K562 (cell line): ENCODE results near the gene ANO8. TPM values are rescaled to one million over a fixed set of nuclear protein-coding genes. Genes with fewer than 3 reads are reported as not detected.

Source experiments
- BHLHE40 ChIP-seq: IDR thresholded peaks from 2 replicates; pipeline ENCODE4 v1.6.1; 2011; ENCODE audit warnings: low read length, improper control_type of control experiment
- FOXP4 ChIP-seq: sonication (generic); formaldehyde crosslinking; IDR thresholded peaks from 2 replicates; pipeline ENCODE4 v1.8.0; 2022; ENCODE audit warnings: mild to moderate bottlenecking, missing genetic modification reagents, borderline replicate concordance
- FUS ChIP-seq: fragments of 200-400 bp; formaldehyde crosslinking; optimal IDR thresholded peaks from 2 replicates; pipeline ENCODE3; 2017; ENCODE audit warnings: low read depth, low read length
- HDGF ChIP-seq: fragments of 450-650 bp; IDR thresholded peaks from 2 replicates; pipeline ENCODE4 v1.6.1; 2016
- KLF1 ChIP-seq: fragments of 450-650 bp; IDR thresholded peaks from 2 replicates; pipeline ENCODE4 v1.6.1; 2016; ENCODE audit warnings: missing genetic modification characterization, missing compliant biosample characterization
- NCOA4 ChIP-seq: fragments of 450-650 bp; IDR thresholded peaks from 2 replicates; pipeline ENCODE4 v1.6.1; 2018; ENCODE audit warnings: mild to moderate bottlenecking; ENCODE audit not compliant: partially characterized antibody
- NR1H2 ChIP-seq: sonication (generic); formaldehyde crosslinking; IDR thresholded peaks from 2 replicates; pipeline ENCODE4 v1.4.0; 2020; ENCODE audit warnings: mild to moderate bottlenecking, missing genetic modification reagents
- NR4A1 ChIP-seq, 2 experiments: fragments of 250-450 bp in 1 of 2; fragments of 450-650 bp in 1 of 2; sonication (Bioruptor Pico) in 1 of 2; IDR thresholded peaks; 2 replicates each; pipeline versions ENCODE4 v1.4.0 to v1.6.1; 2016 to 2020; ENCODE audit warnings: mild to moderate bottlenecking in 2 of 2, missing compliant biosample characterization in 1 of 2, missing genetic modification characterization in 1 of 2, moderate library complexity in 1 of 2
- POLR2H ChIP-seq: IDR thresholded peaks from 2 replicates; pipeline ENCODE4 v1.6.1; 2016; ENCODE audit warnings: missing genetic modification characterization, low read depth, mild to moderate bottlenecking, control low read depth, missing compliant biosample characterization, moderate library complexity
- RB1 ChIP-seq: fragments of 450-650 bp; IDR thresholded peaks from 2 replicates; pipeline ENCODE4 v1.6.1; 2017; ENCODE audit warnings: low read depth, mild to moderate bottlenecking
- TCF15 ChIP-seq: fragments of 250-450 bp; sonication (Bioruptor Pico); IDR thresholded peaks from 2 replicates; pipeline ENCODE4 v1.8.0; 2022; ENCODE audit warnings: moderate library complexity, mild to moderate bottlenecking, inconsistent platforms
- XRCC4 ChIP-seq: IDR thresholded peaks from one replicate; pipeline ENCODE4 v1.6.1; 2011; ENCODE audit not compliant: insufficient read depth, insufficient read length; ENCODE audit errors: extremely low read depth
- YY1 ChIP-seq, 3 experiments: IDR thresholded peaks; 2 replicates each; pipeline ENCODE4 v1.6.1; 2011; ENCODE audit warnings: low read length in 2 of 3, mild to moderate bottlenecking in 2 of 3, moderate library complexity in 2 of 3, borderline replicate concordance in 1 of 3, control low read depth in 1 of 3, low read depth in 1 of 3; ENCODE audit not compliant: insufficient read depth in 3 of 3, insufficient replicate concordance in 2 of 3, control insufficient read depth in 1 of 3, insufficient read length in 1 of 3; ENCODE audit errors: extremely low read depth in 1 of 3
- ZNF384 ChIP-seq: IDR thresholded peaks from 2 replicates; pipeline ENCODE4 v1.6.1; 2012; ENCODE audit warnings: low read depth, low read length, improper control_type of control experiment
- ZNF589 ChIP-seq: fragments of 200-800 bp; sonication (Bioruptor generic); IDR thresholded peaks from 2 replicates; pipeline ENCODE4 v1.6.1; 2016; ENCODE audit warnings: low read depth, missing genetic modification characterization, missing compliant biosample characterization
- ZNF766 ChIP-seq: fragments of 200-800 bp; sonication (Bioruptor generic); conservative IDR thresholded peaks from 2 replicates; pipeline ENCODE4 v1.6.1; 2016; ENCODE audit warnings: missing genetic modification characterization, missing compliant biosample characterization
- ZNF79 ChIP-seq: fragments of 250-450 bp; sonication (Bioruptor Pico); IDR thresholded peaks from 2 replicates; pipeline ENCODE4 v1.4.0; 2020; ENCODE audit warnings: low read depth, mild to moderate bottlenecking, moderate library complexity
- polyA plus RNA-seq, 8 experiments: library from polyadenylated mRNA; depleted of rRNA in 4 of 8; stranded (reverse) in 5 of 8; unstranded in 3 of 8; fragments of >200 nt; fragmentation: Nextera tagmentation in 2 of 8; fragmentation: Illumina TruSeq in 1 of 8; extraction: Ambion mirVana in 2 of 8; extraction: Trizol in 1 of 8; gene quantifications; 2 replicates each; pipeline versions ENCODE4 v1.2.1 to v1.2.3, GENCODE V29; 2011 to 2014; ENCODE audit warnings: inconsistent platforms in 1 of 8, missing spikeins in 1 of 8
- total RNA-seq, 7 experiments: library from RNA; depleted of rRNA in 6 of 7; stranded (reverse); fragments of >200 nt in 6 of 7; fragmentation: Illumina TruSeq in 2 of 7; extraction: Trizol in 2 of 7; gene quantifications; 2 replicates each; pipeline versions ENCODE4 v1.2.1 to v1.2.3, GENCODE V29; 2011 to 2021; ENCODE audit warnings: low replicate concordance in 1 of 7
- TF ChIP-seq, protein P1 (sequence below): fragments of 150-350 bp; conservative IDR thresholded peaks from 2 replicates; pipeline ENCODE4 v1.6.1; 2014; ENCODE audit warnings: low read length
- TF ChIP-seq, protein P2 (sequence below): sonication (generic); formaldehyde crosslinking; IDR thresholded peaks from 2 replicates; pipeline ENCODE4 v1.8.0; 2022; ENCODE audit warnings: missing genetic modification reagents, mild to moderate bottlenecking, borderline replicate concordance

ANO8 gene
- total and polyA plus RNA-seq, 9 of the 15 experiments (the other 6 are each of a cell fraction or from before 2014, with no cell fraction given) = 0.07 to 7.6 (median 2.3) TPM; not detected in 1

DNA sequence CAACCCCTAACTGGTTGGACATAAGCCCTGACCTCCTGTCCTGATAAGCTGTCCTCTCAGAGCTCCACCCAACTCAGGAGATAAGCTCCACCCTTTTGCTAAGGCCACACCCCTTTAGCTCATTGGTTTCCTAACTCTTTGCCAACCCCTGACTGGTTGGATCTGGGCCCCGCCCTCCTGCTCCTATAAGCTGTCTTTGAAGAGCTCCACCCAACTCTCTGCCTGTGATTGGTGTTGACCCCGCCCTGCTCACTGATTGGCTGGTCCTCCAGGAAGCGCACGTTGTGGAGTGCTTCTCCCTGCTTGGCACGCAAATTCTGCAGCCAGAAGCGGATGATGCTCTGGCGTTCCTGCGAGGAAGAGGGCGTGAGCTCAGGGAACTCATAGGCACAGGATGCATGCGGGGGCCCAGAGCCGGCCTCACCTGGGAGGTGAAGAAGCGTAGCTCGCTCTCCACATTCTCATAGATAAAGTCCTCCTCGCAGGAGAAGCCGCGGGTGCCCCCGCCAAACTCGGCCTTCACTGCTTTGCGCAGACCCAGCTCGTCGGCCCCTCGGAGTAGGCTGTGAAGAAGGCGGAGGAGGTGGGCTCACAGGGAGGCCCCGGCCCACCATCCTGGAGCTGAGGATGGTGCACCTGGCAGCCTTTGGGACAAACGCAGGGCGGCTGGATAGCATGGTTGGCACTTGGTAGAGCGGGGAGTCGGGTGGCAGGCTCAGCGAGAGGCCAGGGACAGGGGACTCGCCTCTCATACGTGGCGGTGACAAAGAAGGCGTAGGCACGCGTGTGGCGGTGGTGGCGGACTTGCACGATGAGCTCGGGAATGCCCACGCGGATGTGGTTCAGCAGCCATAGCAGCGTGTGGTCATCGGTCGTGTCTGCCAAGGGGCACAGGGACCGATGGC is 1.7 kb downstream of the ANO8 start (continued):
- TF ChIP-seq, protein P1, sequence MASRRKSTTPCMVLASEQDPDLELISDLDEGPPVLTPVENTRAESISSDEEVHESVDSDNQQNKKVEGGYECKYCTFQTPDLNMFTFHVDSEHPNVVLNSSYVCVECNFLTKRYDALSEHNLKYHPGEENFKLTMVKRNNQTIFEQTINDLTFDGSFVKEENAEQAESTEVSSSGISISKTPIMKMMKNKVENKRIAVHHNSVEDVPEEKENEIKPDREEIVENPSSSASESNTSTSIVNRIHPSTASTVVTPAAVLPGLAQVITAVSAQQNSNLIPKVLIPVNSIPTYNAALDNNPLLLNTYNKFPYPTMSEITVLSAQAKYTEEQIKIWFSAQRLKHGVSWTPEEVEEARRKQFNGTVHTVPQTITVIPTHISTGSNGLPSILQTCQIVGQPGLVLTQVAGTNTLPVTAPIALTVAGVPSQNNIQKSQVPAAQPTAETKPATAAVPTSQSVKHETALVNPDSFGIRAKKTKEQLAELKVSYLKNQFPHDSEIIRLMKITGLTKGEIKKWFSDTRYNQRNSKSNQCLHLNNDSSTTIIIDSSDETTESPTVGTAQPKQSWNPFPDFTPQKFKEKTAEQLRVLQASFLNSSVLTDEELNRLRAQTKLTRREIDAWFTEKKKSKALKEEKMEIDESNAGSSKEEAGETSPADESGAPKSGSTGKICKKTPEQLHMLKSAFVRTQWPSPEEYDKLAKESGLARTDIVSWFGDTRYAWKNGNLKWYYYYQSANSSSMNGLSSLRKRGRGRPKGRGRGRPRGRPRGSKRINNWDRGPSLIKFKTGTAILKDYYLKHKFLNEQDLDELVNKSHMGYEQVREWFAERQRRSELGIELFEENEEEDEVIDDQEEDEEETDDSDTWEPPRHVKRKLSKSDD = no peak
- TF ChIP-seq NR1H2 (CRISPR knock-in tag) (no peak), TCF15 (no peak), ZNF766 (CRISPR knock-in tag) (no peak), ZNF79 (CRISPR knock-in tag) (no peak), BHLHE40 (0 out of 2 replicates have a peak, but pooled peaks have one; percentile 13), YY1 (IDR thresholded peaks at IDR 0.05; ENCODE audit: borderline replicate concordance in 1 of 3, control insufficient read depth in 1 of 3, extremely low read depth in 1 of 3, insufficient read depth in 3 of 3, insufficient read length in 1 of 3, insufficient replicate concordance in 2 of 3, low read depth in 1 of 3, low read length in 2 of 3) (peak in 1 of 3 experiments; percentile 3), POLR2H (tag) (no peak), NCOA4 (no peak), ZNF589 (CRISPR knock-in tag) (no peak), FUS (no peak), FOXP4 (CRISPR knock-in tag) (no peak), XRCC4 (no peak), ZNF384 (0 out of 2 replicates have a peak, but pooled peaks have one; percentile 7), RB1 (0 out of 2 replicates have a peak, but pooled peaks have one; percentile 20), NR4A1 (CRISPR knock-in tag; IDR thresholded peaks at IDR 0.05) (no peak), NR4A1 (tag; IDR thresholded peaks at IDR 0.05) (no peak), KLF1 (peak; percentile 98), HDGF (0 out of 2 replicates have a peak, but pooled peaks have one; percentile 30)
- TF ChIP-seq, protein P2, sequence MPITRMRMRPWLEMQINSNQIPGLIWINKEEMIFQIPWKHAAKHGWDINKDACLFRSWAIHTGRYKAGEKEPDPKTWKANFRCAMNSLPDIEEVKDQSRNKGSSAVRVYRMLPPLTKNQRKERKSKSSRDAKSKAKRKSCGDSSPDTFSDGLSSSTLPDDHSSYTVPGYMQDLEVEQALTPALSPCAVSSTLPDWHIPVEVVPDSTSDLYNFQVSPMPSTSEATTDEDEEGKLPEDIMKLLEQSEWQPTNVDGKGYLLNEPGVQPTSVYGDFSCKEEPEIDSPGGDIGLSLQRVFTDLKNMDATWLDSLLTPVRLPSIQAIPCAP = no peak
